Panc1 (cell line): ENCODE data around the gene ARHGEF37. TPM values are rescaled to one million over a fixed set of nuclear protein-coding genes. Genes with fewer than 3 reads are reported as not detected.

ENCODE experiments used
- ATAC-seq: fragments of 200-7000 bp; cut with Tn5 transposase; 2 replicates; pipeline ENCODE4 v1.9.1; 2020; ENCODE audit warnings: mild to moderate bottlenecking, moderate library complexity
- BruUV-seq: library from RNA; stranded (reverse); fragments of 400-500 nt; replicated peaks from 2 replicates; lab custom pipeline; 2021; lab: Mats Ljungman, UMichigan
- CTCF ChIA-PET: fragments of 300-600 bp; sonication (Branson Sonifier 250); formaldehyde crosslinking; loops from one replicate; lab custom pipeline; 2022; ENCODE audit warnings: antibody characterized with exemption; lab: Charles Lee
- POLR2A ChIA-PET: fragments of 300-600 bp; sonication (Branson Sonifier 250); formaldehyde crosslinking; loops from one replicate; lab custom pipeline; 2022; ENCODE audit warnings: antibody characterized with exemption; lab: Charles Lee
- DNase-seq: peaks from one replicate; pipeline ENCODE4 v3.0.0-alpha.2; 2010; ENCODE audit warnings: low read depth, low spot score
- H3K27ac ChIP-seq: 2 replicates; pipeline ENCODE4 v1.5.1; 2011; ENCODE audit warnings: mild to moderate bottlenecking, low read length, inconsistent platforms
- H3K27me3 ChIP-seq: fragments of 200-500 bp; sonication (Bioruptor generic); 2 replicates; pipeline ENCODE4 v1.6.0; 2014; ENCODE audit warnings: low read length, inconsistent platforms; ENCODE audit not compliant: control insufficient read depth, insufficient read depth
- H3K36me3 ChIP-seq: fragments of 200-500 bp; sonication (Bioruptor generic); 2 replicates; pipeline ENCODE4 v1.5.1; 2014; ENCODE audit warnings: inconsistent platforms, mild to moderate bottlenecking, low read length, moderate library complexity; ENCODE audit not compliant: control insufficient read depth, insufficient read depth
- H3K4me1 ChIP-seq: 2 replicates; pipeline ENCODE4 v1.5.1; 2011; ENCODE audit warnings: inconsistent platforms, mild to moderate bottlenecking, low read length, moderate library complexity; ENCODE audit not compliant: control insufficient read depth, insufficient read depth
- H3K4me3 ChIP-seq, 2 experiments: 2 replicates each; pipeline ENCODE4 v1.5.1; 2011 to 2012; ENCODE audit warnings: low read depth in 2 of 2, low read length in 2 of 2, mild to moderate bottlenecking in 2 of 2, inconsistent platforms in 1 of 2, moderate library complexity in 1 of 2
- H3K9me3 ChIP-seq: fragments of 200-500 bp; sonication (Bioruptor generic); 2 replicates; pipeline ENCODE4 v1.5.1; 2014; ENCODE audit warnings: low read depth, mild to moderate bottlenecking, inconsistent platforms, low read length, moderate library complexity; ENCODE audit not compliant: control insufficient read depth, insufficient read depth
- POLR2AphosphoS5 ChIP-seq: IDR thresholded peaks from 2 replicates; pipeline ENCODE4 v1.6.1; 2012; ENCODE audit warnings: mild to moderate bottlenecking, low read depth, low read length, moderate library complexity
- SIN3A ChIP-seq: IDR thresholded peaks from 2 replicates; pipeline ENCODE4 v1.6.1; 2012; ENCODE audit warnings: low read depth, mild to moderate bottlenecking, low read length, moderate library complexity, borderline replicate concordance; ENCODE audit not compliant: insufficient read depth
- TCF7L2 ChIP-seq: IDR thresholded peaks from 2 replicates; pipeline ENCODE4 v1.6.1; 2011; ENCODE audit warnings: mild to moderate bottlenecking, low read depth, low read length, inconsistent platforms
- in situ Hi-C: cut with HindIII; loops from 2 replicates; pipeline ENCODE4 v1.10.0; 2016; ENCODE audit warnings: low sequenced_read_pairs, low pct_unique_long_range_greater_than_20kb
- intact Hi-C: fragments of 100-400 bp; cut with micrococcal nuclease; formaldehyde crosslinking; loops from one replicate; pipeline ENCODE4 v1.10.0; 2022; ENCODE audit not compliant: unreplicated experiment
- total RNA-seq: library from RNA; stranded (reverse); gene quantifications from one replicate; pipeline ENCODE4 v1.2.1, GENCODE V29; 2021; ENCODE audit not compliant: unreplicated experiment
- TF ChIP-seq, protein P1 (sequence below): fragments of 450-650 bp; IDR thresholded peaks from 2 replicates; pipeline ENCODE4 v1.5.1; 2017; ENCODE audit warnings: mild to moderate bottlenecking
- TF ChIP-seq, protein P2 (sequence below), 2 experiments: IDR thresholded peaks; 2 replicates each; pipeline ENCODE4 v1.6.1; 2011 to 2012; ENCODE audit warnings: low read depth in 2 of 2, control low read depth in 1 of 2, low read length in 1 of 2, mild to moderate bottlenecking in 1 of 2, moderate library complexity in 1 of 2; ENCODE audit not compliant: insufficient read depth in 1 of 2

Gene ARHGEF37
- total RNA-seq, 1 experiment from 2014 or later = 3.2 TPM

GRCh38 chr5:149645725-149646124 is 64.4 kb downstream of the ARHGEF37 start:
- no TSS peak for BruUV-seq
- ChIA-PET CTCF (no interaction called here), POLR2A (no interaction called here)
- H3K9me3 ChIP-seq = no peaks in the 10 kb centered on the region
- no peak overlapping the region for H3K27ac ChIP-seq
- in situ Hi-C loops = no loop called here
- no peak overlapping the region for H3K4me3 ChIP-seq
- no peak for TF ChIP-seq POLR2AphosphoS5
- TF ChIP-seq SIN3A = no peak
- no peak for TF ChIP-seq TCF7L2
- TF ChIP-seq, protein P1, sequence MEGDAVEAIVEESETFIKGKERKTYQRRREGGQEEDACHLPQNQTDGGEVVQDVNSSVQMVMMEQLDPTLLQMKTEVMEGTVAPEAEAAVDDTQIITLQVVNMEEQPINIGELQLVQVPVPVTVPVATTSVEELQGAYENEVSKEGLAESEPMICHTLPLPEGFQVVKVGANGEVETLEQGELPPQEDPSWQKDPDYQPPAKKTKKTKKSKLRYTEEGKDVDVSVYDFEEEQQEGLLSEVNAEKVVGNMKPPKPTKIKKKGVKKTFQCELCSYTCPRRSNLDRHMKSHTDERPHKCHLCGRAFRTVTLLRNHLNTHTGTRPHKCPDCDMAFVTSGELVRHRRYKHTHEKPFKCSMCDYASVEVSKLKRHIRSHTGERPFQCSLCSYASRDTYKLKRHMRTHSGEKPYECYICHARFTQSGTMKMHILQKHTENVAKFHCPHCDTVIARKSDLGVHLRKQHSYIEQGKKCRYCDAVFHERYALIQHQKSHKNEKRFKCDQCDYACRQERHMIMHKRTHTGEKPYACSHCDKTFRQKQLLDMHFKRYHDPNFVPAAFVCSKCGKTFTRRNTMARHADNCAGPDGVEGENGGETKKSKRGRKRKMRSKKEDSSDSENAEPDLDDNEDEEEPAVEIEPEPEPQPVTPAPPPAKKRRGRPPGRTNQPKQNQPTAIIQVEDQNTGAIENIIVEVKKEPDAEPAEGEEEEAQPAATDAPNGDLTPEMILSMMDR = no peak
- TF ChIP-seq, protein P2, sequence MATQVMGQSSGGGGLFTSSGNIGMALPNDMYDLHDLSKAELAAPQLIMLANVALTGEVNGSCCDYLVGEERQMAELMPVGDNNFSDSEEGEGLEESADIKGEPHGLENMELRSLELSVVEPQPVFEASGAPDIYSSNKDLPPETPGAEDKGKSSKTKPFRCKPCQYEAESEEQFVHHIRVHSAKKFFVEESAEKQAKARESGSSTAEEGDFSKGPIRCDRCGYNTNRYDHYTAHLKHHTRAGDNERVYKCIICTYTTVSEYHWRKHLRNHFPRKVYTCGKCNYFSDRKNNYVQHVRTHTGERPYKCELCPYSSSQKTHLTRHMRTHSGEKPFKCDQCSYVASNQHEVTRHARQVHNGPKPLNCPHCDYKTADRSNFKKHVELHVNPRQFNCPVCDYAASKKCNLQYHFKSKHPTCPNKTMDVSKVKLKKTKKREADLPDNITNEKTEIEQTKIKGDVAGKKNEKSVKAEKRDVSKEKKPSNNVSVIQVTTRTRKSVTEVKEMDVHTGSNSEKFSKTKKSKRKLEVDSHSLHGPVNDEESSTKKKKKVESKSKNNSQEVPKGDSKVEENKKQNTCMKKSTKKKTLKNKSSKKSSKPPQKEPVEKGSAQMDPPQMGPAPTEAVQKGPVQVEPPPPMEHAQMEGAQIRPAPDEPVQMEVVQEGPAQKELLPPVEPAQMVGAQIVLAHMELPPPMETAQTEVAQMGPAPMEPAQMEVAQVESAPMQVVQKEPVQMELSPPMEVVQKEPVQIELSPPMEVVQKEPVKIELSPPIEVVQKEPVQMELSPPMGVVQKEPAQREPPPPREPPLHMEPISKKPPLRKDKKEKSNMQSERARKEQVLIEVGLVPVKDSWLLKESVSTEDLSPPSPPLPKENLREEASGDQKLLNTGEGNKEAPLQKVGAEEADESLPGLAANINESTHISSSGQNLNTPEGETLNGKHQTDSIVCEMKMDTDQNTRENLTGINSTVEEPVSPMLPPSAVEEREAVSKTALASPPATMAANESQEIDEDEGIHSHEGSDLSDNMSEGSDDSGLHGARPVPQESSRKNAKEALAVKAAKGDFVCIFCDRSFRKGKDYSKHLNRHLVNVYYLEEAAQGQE (IDR thresholded peaks at IDR 0.05; ENCODE audit: insufficient read depth in 1 of 2, low read depth in 2 of 2, low read length in 1 of 2) = no peak
- intact Hi-C loops = no loop called here
- H3K4me1 ChIP-seq = no peaks in the 10 kb centered on the region
- no peaks in the 10 kb centered on the region for H3K27me3 ChIP-seq
- DNase-seq (no peak), ATAC-seq (no peak)
- H3K36me3 ChIP-seq = no peaks in the 10 kb centered on the region

GRCh38 chr5:149646564-149646963 is 65.3 kb downstream of the ARHGEF37 start:
- POLR2A ChIA-PET = no interaction called here
- CTCF ChIA-PET = no interaction called here
- no peaks in the 10 kb centered on the region for H3K9me3 ChIP-seq
- no peak for ATAC-seq
- in situ Hi-C loops (no loop called here), intact Hi-C loops (no loop called here)
- H3K27me3 ChIP-seq = no peaks in the 10 kb centered on the region
- H3K36me3 ChIP-seq = no peaks in the 10 kb centered on the region
- no peak overlapping the region for H3K27ac ChIP-seq
- DNase-seq = no peak
- TF ChIP-seq SIN3A (no peak), TCF7L2 (no peak), POLR2AphosphoS5 (no peak)
- TF ChIP-seq, protein P2 (IDR thresholded peaks at IDR 0.05; ENCODE audit: insufficient read depth in 1 of 2, low read depth in 2 of 2, low read length in 1 of 2) = no peak
- TF ChIP-seq, protein P1 = no peak
- no peak overlapping the region for H3K4me3 ChIP-seq
- no peaks in the 10 kb centered on the region for H3K4me1 ChIP-seq
- BruUV-seq = no TSS peak
